ENCODE data around the gene CDKN1A. TPM values are rescaled to one million over a fixed set of nuclear protein-coding genes. Genes with fewer than 3 reads are reported as not detected.

CDKN1A gene
- total RNA-seq, 1 experiment from 2014 or later = 75.1 TPM

DNA sequence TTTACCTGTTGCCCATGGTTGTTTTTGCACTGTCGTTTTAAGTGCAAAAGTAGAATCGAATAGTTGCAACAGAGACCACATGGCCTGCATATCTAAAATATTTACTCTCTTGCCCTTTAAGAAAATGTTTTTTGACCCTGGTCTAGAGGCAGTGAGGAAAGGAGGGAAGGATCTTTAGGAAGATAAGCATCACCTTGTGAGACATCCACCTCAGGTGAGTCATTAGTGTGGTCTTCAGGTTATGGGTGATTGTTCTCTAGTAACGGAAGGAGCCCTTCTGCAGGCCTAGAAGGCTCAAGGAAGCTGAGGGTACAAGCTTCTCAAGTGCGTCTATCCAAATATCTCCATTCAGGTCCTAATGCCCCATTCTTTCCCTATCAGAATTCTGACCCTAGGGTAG is 12.5 kb downstream of the CDKN1A start:
- peaks cover 11% of the 10 kb centered on the region for H3K36me3 Mint-ChIP-seq
- H3K4me1 Mint-ChIP-seq = 0 out of 2 replicates have a peak, but pooled peaks cover 2% of the 10 kb centered on the region
- ChIA-PET POLR2A (no interaction called here), CTCF (interaction anchor here (2.1 kb wide), 1 partner anchor 75 kb away, joined by 6 read pairs; no protein-coding TSS in a partner anchor)
- H3K9me3 Mint-ChIP-seq = peaks cover 7% of the 10 kb centered on the region; the same call in 1 of the 2 replicates
- no peaks in the 10 kb centered on the region for H3K27me3 Mint-ChIP-seq (ENCODE audit: low read depth)
- ATAC-seq = no peak
- no peak overlapping the region for H3K27ac Mint-ChIP-seq
- no peak for DNase-seq (ENCODE audit: low spot score)
- H3K4me3 Mint-ChIP-seq = no peak overlapping the region
- TF ChIP-seq, protein P1, sequence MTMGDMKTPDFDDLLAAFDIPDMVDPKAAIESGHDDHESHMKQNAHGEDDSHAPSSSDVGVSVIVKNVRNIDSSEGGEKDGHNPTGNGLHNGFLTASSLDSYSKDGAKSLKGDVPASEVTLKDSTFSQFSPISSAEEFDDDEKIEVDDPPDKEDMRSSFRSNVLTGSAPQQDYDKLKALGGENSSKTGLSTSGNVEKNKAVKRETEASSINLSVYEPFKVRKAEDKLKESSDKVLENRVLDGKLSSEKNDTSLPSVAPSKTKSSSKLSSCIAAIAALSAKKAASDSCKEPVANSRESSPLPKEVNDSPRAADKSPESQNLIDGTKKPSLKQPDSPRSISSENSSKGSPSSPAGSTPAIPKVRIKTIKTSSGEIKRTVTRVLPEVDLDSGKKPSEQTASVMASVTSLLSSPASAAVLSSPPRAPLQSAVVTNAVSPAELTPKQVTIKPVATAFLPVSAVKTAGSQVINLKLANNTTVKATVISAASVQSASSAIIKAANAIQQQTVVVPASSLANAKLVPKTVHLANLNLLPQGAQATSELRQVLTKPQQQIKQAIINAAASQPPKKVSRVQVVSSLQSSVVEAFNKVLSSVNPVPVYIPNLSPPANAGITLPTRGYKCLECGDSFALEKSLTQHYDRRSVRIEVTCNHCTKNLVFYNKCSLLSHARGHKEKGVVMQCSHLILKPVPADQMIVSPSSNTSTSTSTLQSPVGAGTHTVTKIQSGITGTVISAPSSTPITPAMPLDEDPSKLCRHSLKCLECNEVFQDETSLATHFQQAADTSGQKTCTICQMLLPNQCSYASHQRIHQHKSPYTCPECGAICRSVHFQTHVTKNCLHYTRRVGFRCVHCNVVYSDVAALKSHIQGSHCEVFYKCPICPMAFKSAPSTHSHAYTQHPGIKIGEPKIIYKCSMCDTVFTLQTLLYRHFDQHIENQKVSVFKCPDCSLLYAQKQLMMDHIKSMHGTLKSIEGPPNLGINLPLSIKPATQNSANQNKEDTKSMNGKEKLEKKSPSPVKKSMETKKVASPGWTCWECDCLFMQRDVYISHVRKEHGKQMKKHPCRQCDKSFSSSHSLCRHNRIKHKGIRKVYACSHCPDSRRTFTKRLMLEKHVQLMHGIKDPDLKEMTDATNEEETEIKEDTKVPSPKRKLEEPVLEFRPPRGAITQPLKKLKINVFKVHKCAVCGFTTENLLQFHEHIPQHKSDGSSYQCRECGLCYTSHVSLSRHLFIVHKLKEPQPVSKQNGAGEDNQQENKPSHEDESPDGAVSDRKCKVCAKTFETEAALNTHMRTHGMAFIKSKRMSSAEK (CRISPR knock-in tag; IDR thresholded peaks at IDR 0.05; ENCODE audit: borderline replicate concordance) = no peak
- TF ChIP-seq, protein P2, sequence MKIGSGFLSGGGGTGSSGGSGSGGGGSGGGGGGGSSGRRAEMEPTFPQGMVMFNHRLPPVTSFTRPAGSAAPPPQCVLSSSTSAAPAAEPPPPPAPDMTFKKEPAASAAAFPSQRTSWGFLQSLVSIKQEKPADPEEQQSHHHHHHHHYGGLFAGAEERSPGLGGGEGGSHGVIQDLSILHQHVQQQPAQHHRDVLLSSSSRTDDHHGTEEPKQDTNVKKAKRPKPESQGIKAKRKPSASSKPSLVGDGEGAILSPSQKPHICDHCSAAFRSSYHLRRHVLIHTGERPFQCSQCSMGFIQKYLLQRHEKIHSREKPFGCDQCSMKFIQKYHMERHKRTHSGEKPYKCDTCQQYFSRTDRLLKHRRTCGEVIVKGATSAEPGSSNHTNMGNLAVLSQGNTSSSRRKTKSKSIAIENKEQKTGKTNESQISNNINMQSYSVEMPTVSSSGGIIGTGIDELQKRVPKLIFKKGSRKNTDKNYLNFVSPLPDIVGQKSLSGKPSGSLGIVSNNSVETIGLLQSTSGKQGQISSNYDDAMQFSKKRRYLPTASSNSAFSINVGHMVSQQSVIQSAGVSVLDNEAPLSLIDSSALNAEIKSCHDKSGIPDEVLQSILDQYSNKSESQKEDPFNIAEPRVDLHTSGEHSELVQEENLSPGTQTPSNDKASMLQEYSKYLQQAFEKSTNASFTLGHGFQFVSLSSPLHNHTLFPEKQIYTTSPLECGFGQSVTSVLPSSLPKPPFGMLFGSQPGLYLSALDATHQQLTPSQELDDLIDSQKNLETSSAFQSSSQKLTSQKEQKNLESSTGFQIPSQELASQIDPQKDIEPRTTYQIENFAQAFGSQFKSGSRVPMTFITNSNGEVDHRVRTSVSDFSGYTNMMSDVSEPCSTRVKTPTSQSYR (CRISPR knock-in tag; IDR thresholded peaks at IDR 0.05) = no peak
- TF ChIP-seq, protein P3, sequence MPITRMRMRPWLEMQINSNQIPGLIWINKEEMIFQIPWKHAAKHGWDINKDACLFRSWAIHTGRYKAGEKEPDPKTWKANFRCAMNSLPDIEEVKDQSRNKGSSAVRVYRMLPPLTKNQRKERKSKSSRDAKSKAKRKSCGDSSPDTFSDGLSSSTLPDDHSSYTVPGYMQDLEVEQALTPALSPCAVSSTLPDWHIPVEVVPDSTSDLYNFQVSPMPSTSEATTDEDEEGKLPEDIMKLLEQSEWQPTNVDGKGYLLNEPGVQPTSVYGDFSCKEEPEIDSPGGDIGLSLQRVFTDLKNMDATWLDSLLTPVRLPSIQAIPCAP (CRISPR knock-in tag; IDR thresholded peaks at IDR 0.05) = no peak
- no peak for TF ChIP-seq TP53 (CRISPR knock-in tag; IDR thresholded peaks at IDR 0.05)
- no peak for TF ChIP-seq ZNF317 (CRISPR knock-in tag; IDR thresholded peaks at IDR 0.05; ENCODE audit: borderline replicate concordance, low read depth)
- no peak for TF ChIP-seq ARID4B (CRISPR knock-in tag; IDR thresholded peaks at IDR 0.05; ENCODE audit: borderline replicate concordance)
- TF ChIP-seq ETV6 (CRISPR knock-in tag; IDR thresholded peaks at IDR 0.05) = no peak
- TF ChIP-seq ATF2 (CRISPR knock-in tag; IDR thresholded peaks at IDR 0.05; ENCODE audit: borderline replicate concordance, low read depth) = no peak
- TF ChIP-seq NR2C2 (CRISPR knock-in tag; IDR thresholded peaks at IDR 0.05) = no peak
- no peak for TF ChIP-seq E2F1 (CRISPR knock-in tag; IDR thresholded peaks at IDR 0.05)

All from WTC11 (cell line).